ENCODE results near the gene FKRP.
"Not testable (repeated sequence)": the region's sequence is repeated elsewhere in the genome, so short reads cannot be mapped to it uniquely, and the experiment has no call there.

Gene FKRP

GRCh38 chr19:46746281-46747057 is 612 bp downstream of the FKRP start, which contains the start of gene STRN4:
Gene STRN4 (minus strand): TSS chr19:46746450. CDS start chr19:46746430, 20 bp downstream.
- H3K9me3 ChIP-seq (ENCODE audit: control insufficient read depth, insufficient read depth, low read depth, low read length): no peaks in the 10 kb centered on the region
- H3K27me3 ChIP-seq (ENCODE audit: control insufficient read depth, insufficient read depth, low read length): no peaks in the 10 kb centered on the region
- peak within 1 kb of the TSS; percentile 88 for H3K9ac ChIP-seq (ENCODE audit: low read length)
- peaks cover 13% of the 10 kb centered on the region for H3K36me3 ChIP-seq (ENCODE audit: control insufficient read depth, insufficient read depth, low read length)
- peak within 1 kb of the TSS; percentile 95 for H3K4me3 ChIP-seq (ENCODE audit: low read depth, low read length)
- H3K27ac ChIP-seq (ENCODE audit: low read depth, low read length): peak within 1 kb of the TSS; percentile 78
- peaks cover 8% of the 10 kb centered on the region for H3K4me1 ChIP-seq (ENCODE audit: control insufficient read depth, insufficient read depth, low read length)

GRCh38 chr19:46748325-46749109 is 2.7 kb downstream of the FKRP start:
- no peak overlapping the region for H3K27ac ChIP-seq (ENCODE audit: low read depth, low read length)
- no peak overlapping the region for H3K4me3 ChIP-seq (ENCODE audit: low read depth, low read length)
- H3K9me3 ChIP-seq (ENCODE audit: control insufficient read depth, insufficient read depth, low read depth, low read length): no peaks in the 10 kb centered on the region
- H3K36me3 ChIP-seq (ENCODE audit: control insufficient read depth, insufficient read depth, low read length): peaks cover 24% of the 10 kb centered on the region
- no peaks in the 10 kb centered on the region for H3K4me1 ChIP-seq (ENCODE audit: control insufficient read depth, insufficient read depth, low read length)
- no peak overlapping the region for H3K9ac ChIP-seq (ENCODE audit: low read length)
- no peaks in the 10 kb centered on the region for H3K27me3 ChIP-seq (ENCODE audit: control insufficient read depth, insufficient read depth, low read length)

- Histone ChIP-seq H3K4me1 (ENCODE audit: control insufficient read depth, insufficient read depth, low read length) (no peaks in the 10 kb centered on the region), H3K27ac (ENCODE audit: low read depth, low read length) (no peak overlapping the region), H3K4me3 (ENCODE audit: low read depth, low read length) (no peak overlapping the region), H3K9me3 (ENCODE audit: control insufficient read depth, insufficient read depth, low read depth, low read length) (no peaks in the 10 kb centered on the region), H3K9ac (ENCODE audit: low read length) (no peak overlapping the region), H3K27me3 (ENCODE audit: control insufficient read depth, insufficient read depth, low read length) (no peaks in the 10 kb centered on the region), H3K36me3 (ENCODE audit: control insufficient read depth, insufficient read depth, low read length) (peaks cover 36% of the 10 kb centered on the region)
Measured at GRCh38 chr19:46753420-46754155, 7.7 kb downstream of the FKRP start.

- Histone ChIP-seq H3K4me1 (ENCODE audit: control insufficient read depth, insufficient read depth, low read length) (no peaks in the 10 kb centered on the region), H3K27ac (ENCODE audit: low read depth, low read length) (no peak overlapping the region), H3K9me3 (ENCODE audit: control insufficient read depth, insufficient read depth, low read depth, low read length) (no peaks in the 10 kb centered on the region)
Measured at GRCh38 chr19:46755077-46755852, 9.4 kb downstream of the FKRP start.

GRCh38 chr19:46755853-46756543 is 10.1 kb downstream of the FKRP start:
- Histone ChIP-seq H3K4me1 (ENCODE audit: control insufficient read depth, insufficient read depth, low read length) (no peaks in the 10 kb centered on the region), H3K27me3 (ENCODE audit: control insufficient read depth, insufficient read depth, low read length) (no peaks in the 10 kb centered on the region), H3K27ac (ENCODE audit: low read depth, low read length) (no peak overlapping the region), H3K9ac (ENCODE audit: low read length) (no peak overlapping the region), H3K4me3 (ENCODE audit: low read depth, low read length) (no peak overlapping the region), H3K9me3 (ENCODE audit: control insufficient read depth, insufficient read depth, low read depth, low read length) (no peaks in the 10 kb centered on the region), H3K36me3 (ENCODE audit: control insufficient read depth, insufficient read depth, low read length) (peaks cover 24% of the 10 kb centered on the region)

More at GRCh38 chr19:46755077-46755852, 9.4 kb downstream of the FKRP start:
- H3K4me3 ChIP-seq (ENCODE audit: low read depth, low read length): no peak overlapping the region
- no peaks in the 10 kb centered on the region for H3K27me3 ChIP-seq (ENCODE audit: control insufficient read depth, insufficient read depth, low read length)
- H3K9ac ChIP-seq (ENCODE audit: low read length): no peak overlapping the region
- H3K36me3 ChIP-seq (ENCODE audit: control insufficient read depth, insufficient read depth, low read length): peaks cover 31% of the 10 kb centered on the region

GRCh38 chr19:46756544-46756888 is 10.7 kb downstream of the FKRP start:
- no peak overlapping the region for H3K4me3 ChIP-seq (ENCODE audit: low read depth, low read length)
- no peak overlapping the region for H3K9ac ChIP-seq (ENCODE audit: low read length)
- no peaks in the 10 kb centered on the region for H3K4me1 ChIP-seq (ENCODE audit: control insufficient read depth, insufficient read depth, low read length)
- no peaks in the 10 kb centered on the region for H3K9me3 ChIP-seq (ENCODE audit: control insufficient read depth, insufficient read depth, low read depth, low read length)
- no peak overlapping the region for H3K27ac ChIP-seq (ENCODE audit: low read depth, low read length)
- no peaks in the 10 kb centered on the region for H3K27me3 ChIP-seq (ENCODE audit: control insufficient read depth, insufficient read depth, low read length)
- peaks cover 22% of the 10 kb centered on the region for H3K36me3 ChIP-seq (ENCODE audit: control insufficient read depth, insufficient read depth, low read length)

GRCh38 chr19:46759206-46759605 is 13.3 kb downstream of the FKRP start:
- H3K9ac ChIP-seq (ENCODE audit: low read length): no peak overlapping the region
- peaks cover 11% of the 10 kb centered on the region for H3K36me3 ChIP-seq (ENCODE audit: control insufficient read depth, insufficient read depth, low read length)
- no peaks in the 10 kb centered on the region for H3K9me3 ChIP-seq (ENCODE audit: control insufficient read depth, insufficient read depth, low read depth, low read length)
- H3K4me1 ChIP-seq (ENCODE audit: control insufficient read depth, insufficient read depth, low read length): no peaks in the 10 kb centered on the region
- H3K27me3 ChIP-seq (ENCODE audit: control insufficient read depth, insufficient read depth, low read length): no peaks in the 10 kb centered on the region
- H3K4me3 ChIP-seq (ENCODE audit: low read depth, low read length): no peak overlapping the region
- H3K27ac ChIP-seq (ENCODE audit: low read depth, low read length): no peak overlapping the region

GRCh38 chr19:46759817-46760333 is 14.0 kb downstream of the FKRP start:
- no peaks in the 10 kb centered on the region for H3K27me3 ChIP-seq (ENCODE audit: control insufficient read depth, insufficient read depth, low read length)
- no peak overlapping the region for H3K9ac ChIP-seq (ENCODE audit: low read length)
- H3K27ac ChIP-seq (ENCODE audit: low read depth, low read length): no peak overlapping the region
- H3K9me3 ChIP-seq (ENCODE audit: control insufficient read depth, insufficient read depth, low read depth, low read length): no peaks in the 10 kb centered on the region
- H3K4me1 ChIP-seq (ENCODE audit: control insufficient read depth, insufficient read depth, low read length): no peaks in the 10 kb centered on the region
- H3K4me3 ChIP-seq (ENCODE audit: low read depth, low read length): no peak overlapping the region
- peaks cover 11% of the 10 kb centered on the region for H3K36me3 ChIP-seq (ENCODE audit: control insufficient read depth, insufficient read depth, low read length)

- Histone ChIP-seq H3K4me3 (ENCODE audit: low read depth, low read length) (no peak overlapping the region), H3K27me3 (ENCODE audit: control insufficient read depth, insufficient read depth, low read length) (no peaks in the 10 kb centered on the region), H3K27ac (ENCODE audit: low read depth, low read length) (no peak overlapping the region), H3K9me3 (ENCODE audit: control insufficient read depth, insufficient read depth, low read depth, low read length) (no peaks in the 10 kb centered on the region), H3K4me1 (ENCODE audit: control insufficient read depth, insufficient read depth, low read length) (no peaks in the 10 kb centered on the region), H3K9ac (ENCODE audit: low read length) (no peak overlapping the region), H3K36me3 (ENCODE audit: control insufficient read depth, insufficient read depth, low read length) (peaks cover 11% of the 10 kb centered on the region)
Measured at GRCh38 chr19:46760363-46760762, 14.5 kb downstream of the FKRP start.

- peaks cover 11% of the 10 kb centered on the region for H3K36me3 ChIP-seq (ENCODE audit: control insufficient read depth, insufficient read depth, low read length)
- not testable (repeated sequence) for H3K27ac ChIP-seq (ENCODE audit: low read depth, low read length); H3K4me3 ChIP-seq (ENCODE audit: low read depth, low read length); H3K9ac ChIP-seq (ENCODE audit: low read length); H3K4me1 ChIP-seq (ENCODE audit: control insufficient read depth, insufficient read depth, low read length); H3K9me3 ChIP-seq (ENCODE audit: control insufficient read depth, insufficient read depth, low read depth, low read length); H3K27me3 ChIP-seq (ENCODE audit: control insufficient read depth, insufficient read depth, low read length)
Measured at GRCh38 chr19:46760897-46761296, 15.0 kb downstream of the FKRP start.
